ENCODE data around the gene ZC3H6. TPM values are rescaled to one million over a fixed set of nuclear protein-coding genes. Genes with fewer than 3 reads are reported as not detected.

Gene ZC3H6
- total RNA-seq, 1 experiment from 2014 or later = 5.3 TPM

GRCh38 chr2:112293636-112294401, 18.4 kb downstream of the ZC3H6 start:
- DNase-seq (ENCODE audit: low read depth, low spot score) = no peak
- Histone ChIP-seq H3K4me1 (ENCODE audit: control insufficient read depth, insufficient read depth, low read length) (peaks cover 3% of the 10 kb centered on the region; the same call in 1 of the 2 replicates), H3K9me3 (ENCODE audit: control insufficient read depth, insufficient read depth, low read depth, low read length) (no peaks in the 10 kb centered on the region), H3K4me3 (ENCODE audit: low read depth in 2 of 2, low read length in 2 of 2) (no peak overlapping the region), H3K27me3 (ENCODE audit: control insufficient read depth, insufficient read depth, low read length) (no peaks in the 10 kb centered on the region), H3K36me3 (ENCODE audit: control insufficient read depth, insufficient read depth, low read length) (no peaks in the 10 kb centered on the region), H3K27ac (ENCODE audit: low read length) (no peak overlapping the region)
- in situ Hi-C loops (cut with HindIII; ENCODE audit: low pct_unique_long_range_greater_than_20kb, low sequenced_read_pairs) = no loop called here
- CTCF ChIA-PET = no interaction called here
- intact Hi-C loops (cut with micrococcal nuclease; ENCODE audit: unreplicated experiment) = no loop called here
- ATAC-seq = no peak
- POLR2A ChIA-PET = no interaction called here
- no peak for TF ChIP-seq POLR2AphosphoS5 (IDR thresholded peaks at IDR 0.05; ENCODE audit: low read depth, low read length)
- TF ChIP-seq TCF7L2 (IDR thresholded peaks at IDR 0.05; ENCODE audit: low read depth, low read length) = no peak
- TF ChIP-seq CTCF (IDR thresholded peaks at IDR 0.05) = no peak
- TF ChIP-seq REST (IDR thresholded peaks at IDR 0.05; ENCODE audit: insufficient read depth in 1 of 2, low read depth in 2 of 2, low read length in 1 of 2) = no peak
- no peak for TF ChIP-seq SIN3A (IDR thresholded peaks at IDR 0.05; ENCODE audit: borderline replicate concordance, insufficient read depth, low read depth, low read length)
- no TSS peak for BruUV-seq (replicated peaks)

- no peak for TF ChIP-seq TCF7L2 (IDR thresholded peaks at IDR 0.05; ENCODE audit: low read depth, low read length)
- no peak for TF ChIP-seq SIN3A (IDR thresholded peaks at IDR 0.05; ENCODE audit: borderline replicate concordance, insufficient read depth, low read depth, low read length)
- TF ChIP-seq REST (IDR thresholded peaks at IDR 0.05; ENCODE audit: insufficient read depth in 1 of 2, low read depth in 2 of 2, low read length in 1 of 2) = no peak
- TF ChIP-seq CTCF (IDR thresholded peaks at IDR 0.05) = no peak
- TF ChIP-seq POLR2AphosphoS5 (IDR thresholded peaks at IDR 0.05; ENCODE audit: low read depth, low read length) = no peak
- H3K4me3 ChIP-seq (ENCODE audit: low read depth in 2 of 2, low read length in 2 of 2) = no peak overlapping the region
- H3K4me1 ChIP-seq (ENCODE audit: control insufficient read depth, insufficient read depth, low read length) = peaks cover 3% of the 10 kb centered on the region; the same call in 1 of the 2 replicates
- H3K36me3 ChIP-seq (ENCODE audit: control insufficient read depth, insufficient read depth, low read length) = no peaks in the 10 kb centered on the region
- no peaks in the 10 kb centered on the region for H3K27me3 ChIP-seq (ENCODE audit: control insufficient read depth, insufficient read depth, low read length)
- intact Hi-C loops (cut with micrococcal nuclease; ENCODE audit: unreplicated experiment) (no loop called here), in situ Hi-C loops (cut with HindIII; ENCODE audit: low pct_unique_long_range_greater_than_20kb, low sequenced_read_pairs) (no loop called here)
- no TSS peak for BruUV-seq (replicated peaks)
- ATAC-seq (no peak), DNase-seq (ENCODE audit: low read depth, low spot score) (no peak)
- POLR2A ChIA-PET = no interaction called here
- CTCF ChIA-PET = no interaction called here
- H3K9me3 ChIP-seq (ENCODE audit: control insufficient read depth, insufficient read depth, low read depth, low read length) = no peaks in the 10 kb centered on the region
- no peak overlapping the region for H3K27ac ChIP-seq (ENCODE audit: low read length)
Observed at GRCh38 chr2:112295407-112296078, 20.1 kb downstream of the ZC3H6 start.

Data from Panc1 (cell line).